RWPE2 (cell line): ENCODE measurements around the gene LYPD5.

ENCODE experiments used
- ATAC-seq: fragments of 200-7000 bp; cut with Tn5 transposase; 3 replicates; pipeline ENCODE4 v1.9.1; 2021; ENCODE audit warnings: low read depth
- DNase-seq: peaks from one replicate; pipeline ENCODE4 v3.0.0-alpha.2; 2020; ENCODE audit warnings: low spot score
- H3K27ac ChIP-seq: fragments of 450-650 bp; 2 replicates; pipeline ENCODE4 v1.5.1; 2017; ENCODE audit warnings: mild to moderate bottlenecking; ENCODE audit not compliant: poor library complexity, severe bottlenecking
- H3K27me3 ChIP-seq: fragments of 250-450 bp; sonication (Bioruptor Pico); 2 replicates; pipeline ENCODE4 v1.5.1; 2021; ENCODE audit warnings: mild to moderate bottlenecking, moderate library complexity; ENCODE audit not compliant: insufficient read depth, poor library complexity, severe bottlenecking
- H3K36me3 ChIP-seq: fragments of 250-450 bp; sonication (Bioruptor Pico); 2 replicates; pipeline ENCODE4 v1.5.1; 2020; ENCODE audit warnings: low read depth, mild to moderate bottlenecking, moderate library complexity
- H3K4me1 ChIP-seq: fragments of 250-450 bp; sonication (Bioruptor Pico); 2 replicates; pipeline ENCODE4 v1.5.1; 2021; ENCODE audit warnings: mild to moderate bottlenecking, moderate library complexity; ENCODE audit not compliant: insufficient read depth, poor library complexity, severe bottlenecking
- H3K4me3 ChIP-seq: fragments of 250-450 bp; sonication (Bioruptor Pico); 2 replicates; pipeline ENCODE4 v1.5.1; 2021; ENCODE audit warnings: mild to moderate bottlenecking, moderate library complexity; ENCODE audit not compliant: severe bottlenecking
- H3K9me3 ChIP-seq: fragments of 250-450 bp; sonication (Bioruptor Pico); 2 replicates; pipeline ENCODE4 v1.5.1; 2021; ENCODE audit warnings: mild to moderate bottlenecking, moderate library complexity; ENCODE audit not compliant: severe bottlenecking
- TF ChIP-seq, protein P1 (sequence below): fragments of 450-650 bp; IDR thresholded peaks from one replicate; pipeline ENCODE4 v1.5.1; 2017; ENCODE audit warnings: mild to moderate bottlenecking, moderate library complexity; ENCODE audit not compliant: poor library complexity, severe bottlenecking

LYPD5 gene

DNA sequence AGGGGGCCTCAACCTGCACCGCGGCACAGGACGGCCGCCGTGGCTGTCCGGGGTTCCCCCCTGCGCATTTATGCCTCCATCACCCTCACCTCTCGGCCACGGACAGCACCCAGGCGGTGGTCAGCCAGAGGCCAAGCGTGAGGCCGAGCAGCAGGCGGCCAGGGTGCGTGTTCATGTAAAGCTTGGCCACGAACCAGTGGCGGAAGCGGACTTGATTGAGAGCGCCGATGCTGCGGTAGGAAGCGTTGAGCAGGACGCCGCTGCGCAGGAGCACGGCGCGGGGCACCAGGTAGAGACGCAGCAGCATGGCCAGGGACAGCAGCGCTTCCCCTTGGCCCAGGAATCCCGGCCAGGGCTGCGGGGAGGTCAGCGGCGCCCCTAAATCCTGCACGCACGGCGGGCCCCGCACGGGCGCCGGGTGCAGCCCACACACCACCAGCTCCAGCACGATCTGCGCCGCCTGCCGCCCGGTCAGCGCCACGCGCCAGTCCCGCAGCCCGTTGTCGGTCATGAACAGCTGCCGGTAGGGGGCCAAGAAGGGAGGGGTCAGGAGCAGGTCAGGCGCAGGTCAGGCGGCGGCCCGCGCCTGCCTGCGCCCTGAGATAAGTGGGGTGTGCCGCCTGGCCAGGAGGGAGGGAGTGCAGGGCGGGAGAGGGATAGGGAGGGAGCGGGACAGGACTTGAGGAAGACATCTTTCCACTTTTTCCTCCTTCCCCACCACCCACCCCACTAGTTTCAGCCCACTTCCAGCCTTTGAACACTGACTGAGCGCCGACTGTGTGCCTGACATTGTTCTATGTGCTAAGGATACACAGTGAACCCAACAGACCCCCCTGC lies 27.9 kb downstream of the LYPD5 start:
- H3K4me3 ChIP-seq: no peak overlapping the region
- TF ChIP-seq, protein P1, sequence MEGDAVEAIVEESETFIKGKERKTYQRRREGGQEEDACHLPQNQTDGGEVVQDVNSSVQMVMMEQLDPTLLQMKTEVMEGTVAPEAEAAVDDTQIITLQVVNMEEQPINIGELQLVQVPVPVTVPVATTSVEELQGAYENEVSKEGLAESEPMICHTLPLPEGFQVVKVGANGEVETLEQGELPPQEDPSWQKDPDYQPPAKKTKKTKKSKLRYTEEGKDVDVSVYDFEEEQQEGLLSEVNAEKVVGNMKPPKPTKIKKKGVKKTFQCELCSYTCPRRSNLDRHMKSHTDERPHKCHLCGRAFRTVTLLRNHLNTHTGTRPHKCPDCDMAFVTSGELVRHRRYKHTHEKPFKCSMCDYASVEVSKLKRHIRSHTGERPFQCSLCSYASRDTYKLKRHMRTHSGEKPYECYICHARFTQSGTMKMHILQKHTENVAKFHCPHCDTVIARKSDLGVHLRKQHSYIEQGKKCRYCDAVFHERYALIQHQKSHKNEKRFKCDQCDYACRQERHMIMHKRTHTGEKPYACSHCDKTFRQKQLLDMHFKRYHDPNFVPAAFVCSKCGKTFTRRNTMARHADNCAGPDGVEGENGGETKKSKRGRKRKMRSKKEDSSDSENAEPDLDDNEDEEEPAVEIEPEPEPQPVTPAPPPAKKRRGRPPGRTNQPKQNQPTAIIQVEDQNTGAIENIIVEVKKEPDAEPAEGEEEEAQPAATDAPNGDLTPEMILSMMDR: no peak
- peaks cover 69% of the 10 kb centered on the region for H3K36me3 ChIP-seq
- H3K27me3 ChIP-seq: no peaks in the 10 kb centered on the region
- DNase-seq (no peak), ATAC-seq (no peak)
- no peaks in the 10 kb centered on the region for H3K9me3 ChIP-seq
- no peak overlapping the region for H3K27ac ChIP-seq
- peaks cover 26% of the 10 kb centered on the region for H3K4me1 ChIP-seq

DNA sequence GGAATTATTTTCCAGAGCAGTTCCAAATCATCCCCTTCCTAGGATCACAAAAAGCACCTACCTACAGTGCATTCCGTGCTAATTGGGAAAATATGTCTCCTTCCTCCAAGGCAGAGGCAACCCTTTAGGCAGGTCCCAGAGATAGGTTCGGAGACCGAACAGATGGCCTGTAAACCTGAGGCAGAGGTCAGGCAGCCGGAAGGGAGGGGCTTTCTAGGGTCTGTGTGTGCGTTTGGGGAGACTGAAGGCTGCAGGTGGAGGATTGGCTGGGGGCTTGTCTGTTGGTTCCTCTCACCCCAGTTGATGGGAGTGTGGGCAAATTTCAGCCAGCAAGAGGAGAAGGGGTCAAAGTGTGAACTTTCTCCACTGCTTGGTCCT lies 28.5 kb downstream of the LYPD5 start:
- H3K27ac ChIP-seq: no peak overlapping the region
- peaks cover 20% of the 10 kb centered on the region for H3K4me1 ChIP-seq
- DNase-seq (no peak), ATAC-seq (no peak)
- TF ChIP-seq, protein P1: no peak
- peaks cover 75% of the 10 kb centered on the region for H3K36me3 ChIP-seq
- H3K4me3 ChIP-seq: no peak overlapping the region
- H3K9me3 ChIP-seq: no peaks in the 10 kb centered on the region
- no peaks in the 10 kb centered on the region for H3K27me3 ChIP-seq

DNA sequence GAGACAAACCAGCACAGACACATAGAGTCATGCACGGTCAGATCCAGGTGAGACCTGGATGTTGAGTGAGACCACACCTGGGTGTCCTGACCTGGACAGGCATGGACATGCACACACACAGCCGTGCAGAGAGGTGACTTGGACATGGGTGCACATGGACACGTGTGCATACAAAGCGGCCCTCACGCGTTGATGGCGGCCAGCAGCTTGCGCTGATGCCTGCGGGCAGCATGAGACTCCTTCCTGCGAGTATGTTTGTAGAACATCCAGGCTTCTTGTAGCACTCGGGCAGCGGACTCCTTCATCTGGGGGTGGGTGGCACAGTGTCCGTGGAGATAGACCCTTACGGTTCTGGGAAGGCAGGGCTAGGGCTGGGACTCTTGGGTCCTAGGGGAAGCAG lies 33.0 kb downstream of the LYPD5 start:
- DNase-seq (no peak), ATAC-seq (no peak)
- Histone ChIP-seq H3K27me3 (no peaks in the 10 kb centered on the region), H3K27ac (no peak overlapping the region), H3K9me3 (no peaks in the 10 kb centered on the region), H3K4me3 (no peak overlapping the region), H3K36me3 (peaks cover 88% of the 10 kb centered on the region), H3K4me1 (peaks cover 13% of the 10 kb centered on the region)
- TF ChIP-seq, protein P1: no peak

DNA sequence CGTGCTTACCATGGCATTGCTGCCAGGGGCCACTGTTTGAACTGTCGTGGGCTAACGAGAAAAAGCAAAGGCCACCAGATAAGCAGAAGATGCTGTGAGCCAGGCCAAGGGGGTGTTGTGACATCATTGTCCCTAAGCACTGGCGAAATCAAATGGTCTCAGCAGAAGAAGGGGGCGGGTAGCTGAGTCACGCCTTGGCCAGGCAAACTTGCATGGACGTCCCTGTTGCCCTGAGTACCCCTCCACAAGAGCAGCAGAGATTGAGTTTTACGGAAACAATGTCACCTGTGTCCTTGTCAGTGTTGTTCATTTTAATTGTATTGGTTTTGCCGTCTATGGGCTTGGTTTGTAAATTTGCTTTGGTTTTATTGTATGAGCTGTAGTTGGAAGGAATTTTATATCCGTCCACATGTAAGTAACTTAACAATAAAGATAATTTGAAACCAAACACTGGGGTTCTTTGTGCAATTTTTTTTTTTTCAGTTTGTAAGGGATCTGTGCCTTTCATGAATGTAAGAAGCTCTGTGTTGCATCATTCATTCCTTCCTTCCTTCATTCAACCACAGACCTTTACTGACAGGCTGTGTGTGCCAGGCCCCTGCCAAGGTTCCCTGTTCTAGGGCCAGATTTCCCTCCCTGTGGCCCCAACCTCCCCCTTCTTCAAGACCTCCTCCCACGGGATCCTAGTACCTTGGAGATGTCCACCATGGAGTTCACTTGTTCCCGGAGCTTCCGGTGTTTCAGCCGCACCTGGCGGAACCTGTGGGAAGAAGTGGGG lies 33.8 kb downstream of the LYPD5 start:
- Histone ChIP-seq H3K4me1 (peaks cover 17% of the 10 kb centered on the region), H3K9me3 (no peaks in the 10 kb centered on the region), H3K27me3 (no peaks in the 10 kb centered on the region), H3K4me3 (no peak overlapping the region), H3K36me3 (peaks cover 80% of the 10 kb centered on the region), H3K27ac (no peak overlapping the region)
- TF ChIP-seq, protein P1: no peak
- DNase-seq: no peak
- ATAC-seq: no peak
